DMS 273 (cell line): Measurements from ENCODE around the gene MAPK4.
A peak's percentile ranks its signal among the peaks of the same experiment; 100 is the strongest.
"Not testable (repeated sequence)": the region's sequence is repeated elsewhere in the genome, so short reads cannot be mapped to it uniquely, and the experiment has no call there.

Experiments used
- DNase-seq: peaks from one replicate; lab custom pipeline; 2025; ENCODE audit not compliant: unreplicated experiment; lab: John Stamatoyannopoulos, UW

MAPK4 gene

DNA sequence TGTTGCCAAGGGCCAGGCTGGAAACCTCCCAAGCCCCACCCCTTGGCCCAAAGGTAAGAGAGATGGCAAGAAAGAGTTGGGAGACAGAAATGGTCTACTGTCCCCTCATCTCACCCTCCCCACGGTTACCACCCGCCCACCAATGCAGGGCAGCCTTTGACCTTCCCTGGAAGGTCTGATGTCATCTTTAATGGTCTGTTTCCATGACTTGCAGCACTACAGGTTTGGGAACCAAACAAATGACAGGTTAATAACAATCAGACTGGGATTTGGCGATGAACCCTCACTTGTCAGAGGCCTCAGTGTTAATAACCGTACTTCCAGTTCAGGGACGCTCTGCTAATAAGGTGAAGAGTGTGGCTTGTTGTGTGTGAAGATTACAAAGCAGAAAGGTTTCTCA lies 189.5 kb downstream of the MAPK4 start:
- no peak for DNase-seq

DNA sequence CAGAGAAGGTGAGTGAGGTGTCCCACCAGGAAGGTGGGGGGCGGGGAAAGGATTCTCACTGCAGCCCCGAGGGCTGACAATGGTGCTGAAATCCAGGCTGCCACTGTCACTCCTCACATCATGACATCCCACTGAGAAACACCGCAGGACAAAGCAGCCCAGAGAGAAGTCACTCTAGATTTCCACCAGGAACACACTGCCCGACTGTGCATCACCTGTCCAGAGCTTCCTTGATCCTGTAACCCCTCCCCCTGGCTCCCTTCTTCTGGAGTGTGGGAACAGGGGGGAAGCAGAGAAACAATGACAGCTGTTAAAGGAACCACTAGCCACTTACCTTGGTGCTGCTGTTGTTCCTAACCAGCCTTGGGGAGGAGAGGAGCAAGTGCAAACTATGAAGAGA lies 190.1 kb downstream of the MAPK4 start:
- no peak for DNase-seq

DNA sequence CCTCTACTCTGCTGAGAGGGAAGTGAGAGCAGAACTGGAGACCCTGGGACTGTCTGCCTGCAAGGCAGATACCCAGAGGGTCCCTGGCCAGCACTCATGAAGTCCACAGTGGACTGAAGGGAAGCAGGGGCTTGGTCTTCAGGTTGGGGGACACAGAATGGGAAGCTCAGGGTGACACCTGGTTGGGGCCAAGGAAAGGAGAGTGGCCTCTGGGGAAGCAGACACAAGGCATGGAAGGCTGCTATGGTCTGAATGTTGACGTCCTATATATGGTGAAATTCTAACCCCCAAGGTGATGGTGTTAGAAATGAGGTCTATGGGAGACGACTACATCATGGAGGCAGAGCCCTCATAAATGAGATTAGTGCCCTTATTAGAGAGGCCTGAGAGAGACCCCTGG lies 190.7 kb downstream of the MAPK4 start:
- DNase-seq: no peak

DNA sequence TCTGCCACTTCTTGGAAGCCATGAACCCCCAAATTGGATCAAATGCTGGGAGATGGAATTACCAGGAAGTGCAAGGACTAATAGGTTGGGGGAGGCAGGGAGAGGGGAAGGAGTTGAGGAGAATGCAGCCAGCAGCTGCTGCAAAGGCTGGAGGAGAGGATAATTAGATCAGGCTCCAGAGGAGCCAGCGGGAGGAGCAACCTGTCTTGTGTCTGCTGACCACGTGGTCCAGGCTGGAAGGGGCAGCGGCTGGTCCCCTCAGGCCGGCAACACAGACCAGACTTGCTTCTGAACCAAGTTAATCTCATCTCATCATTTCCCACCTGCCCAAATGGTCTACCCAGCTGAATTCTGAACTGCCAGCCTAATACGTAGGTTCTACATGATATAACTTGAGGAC lies 191.6 kb downstream of the MAPK4 start:
- peak; percentile 69 for DNase-seq

DNA sequence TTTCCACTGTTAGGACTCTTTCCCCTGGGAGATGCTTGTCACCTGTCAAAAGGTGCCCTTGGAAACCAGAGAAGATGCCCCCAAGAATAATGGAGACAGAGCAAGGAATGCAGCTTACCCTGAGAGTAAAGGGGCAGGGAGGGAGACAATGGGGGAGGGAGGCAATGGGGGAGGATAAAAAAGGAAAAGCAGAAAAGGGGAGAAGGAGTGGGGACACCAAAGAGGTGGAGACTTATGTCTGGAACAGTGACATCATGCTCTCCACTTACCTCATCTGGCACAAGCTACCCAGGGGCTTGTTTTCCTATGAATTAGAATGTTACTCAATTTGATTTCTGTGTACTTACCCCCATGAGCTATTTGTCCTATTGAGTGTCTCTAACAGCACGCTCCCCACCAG lies 192.1 kb downstream of the MAPK4 start:
- DNase-seq: no peak

DNA sequence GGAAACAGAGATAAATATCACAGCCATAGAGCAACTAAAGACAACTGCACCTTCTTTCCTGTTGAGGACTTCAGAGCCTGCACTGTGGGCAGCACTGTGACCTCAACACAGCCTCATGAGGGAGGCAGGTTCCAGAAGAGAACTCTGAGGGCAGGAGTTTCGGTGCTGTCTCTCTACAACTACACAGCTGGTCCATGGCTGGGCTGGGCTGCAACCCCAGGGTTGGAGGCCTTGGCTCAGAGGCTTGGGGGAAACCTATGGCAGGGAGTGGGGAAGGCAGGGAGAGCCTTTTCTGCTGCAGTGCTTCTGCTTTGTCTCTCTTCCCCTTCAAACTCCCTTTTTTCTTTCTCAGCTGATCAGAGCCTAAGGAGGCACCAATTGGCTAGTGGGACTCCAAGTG lies 193.4 kb downstream of the MAPK4 start:
- no peak for DNase-seq

DNA sequence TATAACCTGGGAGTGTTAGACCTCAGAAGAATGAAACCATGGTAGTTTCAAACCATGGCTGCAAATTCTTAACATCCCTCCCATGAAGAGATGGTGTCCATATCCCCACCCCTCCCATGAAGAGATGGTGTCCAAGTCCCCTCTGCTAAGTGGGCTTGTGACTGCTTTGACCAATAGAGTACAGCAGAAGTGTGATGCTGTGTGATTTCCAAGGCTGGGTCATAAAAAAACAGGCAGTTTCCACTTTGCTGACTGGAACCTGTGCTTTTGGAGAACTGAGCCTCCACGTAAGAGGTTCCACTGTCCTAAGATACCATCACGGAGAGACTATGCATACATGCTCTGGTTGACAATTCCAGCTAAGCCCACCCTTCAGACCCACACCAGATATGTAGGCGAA lies 194.4 kb downstream of the MAPK4 start:
- no peak for DNase-seq

DNA sequence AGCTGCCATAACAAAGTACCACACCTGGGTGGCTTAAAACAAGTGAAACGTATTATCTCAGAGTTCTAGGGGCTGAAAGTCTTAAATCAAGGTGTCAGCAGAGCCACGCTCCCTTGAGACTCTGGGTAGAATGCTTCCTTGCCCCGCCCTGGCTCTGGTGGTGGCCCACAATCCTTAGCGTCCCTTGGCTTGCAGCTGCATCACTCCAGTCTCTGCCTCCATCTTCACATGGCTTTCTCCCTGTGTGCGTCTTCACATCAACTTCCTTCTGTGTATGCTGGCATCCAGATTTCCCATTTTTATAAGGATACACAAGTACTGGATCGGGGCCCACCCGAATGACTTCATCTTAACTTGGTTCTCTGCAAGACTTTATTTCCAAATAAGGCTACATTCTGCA lies 197.5 kb downstream of the MAPK4 start:
- no peak for DNase-seq

DNA sequence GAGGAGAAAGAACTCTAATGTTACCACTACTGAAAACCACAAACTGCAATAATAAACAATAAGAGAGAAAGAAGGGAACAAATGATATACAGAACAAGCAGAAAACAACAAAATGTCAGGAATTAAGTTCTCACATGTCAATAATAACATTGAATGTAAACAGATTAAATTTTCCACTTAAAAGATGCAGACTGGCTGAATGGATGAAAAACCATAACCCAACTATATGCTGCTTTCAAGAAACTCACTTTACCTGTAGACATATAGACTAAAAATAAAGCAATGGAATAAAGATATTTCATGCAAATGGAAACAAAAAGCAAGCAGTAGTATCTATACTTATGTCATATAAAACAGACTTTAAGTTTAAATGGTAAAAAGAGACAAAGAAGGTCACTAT lies 209.6 kb downstream of the MAPK4 start:
- DNase-seq: no peak

DNA sequence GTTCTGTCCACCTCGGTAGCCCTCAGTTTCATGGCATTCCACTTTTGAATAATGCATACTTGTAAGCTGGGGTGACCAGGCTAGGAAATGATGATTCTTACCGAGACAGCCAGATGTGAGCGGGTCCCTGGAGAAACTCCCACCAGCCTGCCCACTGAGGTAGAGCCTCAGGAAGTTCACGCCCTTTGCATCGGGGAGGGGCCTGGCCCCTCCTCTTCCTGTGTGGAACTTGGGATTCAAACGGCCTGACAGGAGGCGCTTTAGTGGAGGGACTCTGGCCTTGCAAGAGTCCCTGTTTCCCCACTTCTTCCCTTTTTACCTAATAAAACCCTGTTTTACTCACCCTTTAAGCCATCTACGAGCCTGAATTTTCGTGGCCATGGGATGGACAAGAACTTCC lies 215.3 kb downstream of the MAPK4 start:
- no peak for DNase-seq

DNA sequence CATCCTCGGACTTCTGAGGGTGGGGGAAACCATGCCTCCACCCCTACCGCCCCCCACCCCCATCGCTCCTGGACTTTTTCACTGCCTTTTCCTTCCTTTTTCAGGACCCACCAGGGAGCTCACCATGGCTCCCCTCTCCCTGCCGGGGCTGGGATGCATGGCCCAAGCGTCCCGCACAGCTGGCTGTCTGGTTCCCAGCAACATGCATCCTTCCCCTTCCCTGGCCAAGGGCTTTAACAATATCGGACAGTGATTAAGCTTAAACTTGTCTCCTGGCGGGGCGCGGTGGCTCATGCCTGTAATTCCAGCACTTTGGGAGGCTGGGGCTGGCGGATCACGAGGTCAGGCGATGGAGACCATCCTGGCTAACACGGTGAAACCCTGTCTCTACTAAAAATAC lies 215.8 kb downstream of the MAPK4 start:
- no peak for DNase-seq

DNA sequence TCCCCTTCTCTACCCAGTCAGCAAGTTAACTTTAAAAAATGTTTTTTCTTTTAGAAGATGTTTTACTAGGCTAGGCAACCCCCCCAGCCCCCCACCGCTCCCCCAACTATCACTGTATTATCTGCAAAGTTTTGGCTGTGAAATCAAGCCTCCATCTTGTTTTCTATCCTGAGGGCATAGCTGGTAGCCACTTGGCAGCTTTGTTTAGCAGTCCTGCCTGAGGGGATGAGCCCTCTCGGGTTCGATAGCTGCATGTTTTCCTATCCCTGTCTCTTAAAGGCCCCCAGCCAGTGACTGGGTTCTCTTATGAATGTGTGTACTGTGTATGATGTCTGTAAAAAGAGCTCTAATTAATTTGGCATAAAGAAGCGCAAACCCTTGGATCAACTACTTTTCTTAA lies 216.5 kb downstream of the MAPK4 start:
- no peak for DNase-seq

DNA sequence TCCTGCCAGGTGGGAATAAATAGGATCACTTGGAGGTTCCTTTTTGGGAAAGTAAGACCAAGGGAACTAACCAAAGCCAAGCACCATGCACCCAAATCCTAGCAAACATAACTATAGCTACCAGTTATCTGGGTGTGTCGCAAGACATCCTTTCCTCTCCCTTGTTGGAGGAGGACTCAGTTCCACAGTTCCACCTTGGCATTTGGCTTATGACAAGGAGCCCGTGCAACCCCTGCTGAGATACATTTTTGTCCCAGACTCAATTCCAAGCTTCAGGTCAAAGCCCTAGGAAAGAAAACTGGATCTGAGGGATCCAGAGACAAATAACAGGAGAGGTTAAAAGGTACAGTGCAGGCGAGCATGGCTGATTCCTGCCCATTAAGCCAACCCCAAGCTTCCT lies 219.1 kb downstream of the MAPK4 start:
- DNase-seq: not testable (repeated sequence)
